Endodermal cell (in vitro differentiated cells): ENCODE results near the gene TAAR8. TPM values are rescaled to one million over a fixed set of nuclear protein-coding genes. Genes with fewer than 3 reads are reported as not detected.

Experiments
- DNase-seq: peaks from one replicate; pipeline ENCODE4 v3.0.0-alpha.2; 2017
- H3K27ac ChIP-seq: 2 replicates; pipeline ENCODE4 v1.5.1; 2013; ENCODE audit warnings: mild to moderate bottlenecking, low read depth, low read length, moderate library complexity
- H3K27me3 ChIP-seq: 2 replicates; pipeline ENCODE4 v1.6.1; 2013; ENCODE audit warnings: mild to moderate bottlenecking, low read length, moderate library complexity; ENCODE audit not compliant: insufficient read depth, control insufficient read depth, poor library complexity, severe bottlenecking
- H3K36me3 ChIP-seq: 2 replicates; pipeline ENCODE4 v1.7.0; 2013; ENCODE audit warnings: mild to moderate bottlenecking, low read length, moderate library complexity; ENCODE audit not compliant: control insufficient read depth, insufficient read depth
- H3K4me1 ChIP-seq: one replicate; pipeline ENCODE4 v1.7.0; 2013; ENCODE audit warnings: low read length; ENCODE audit not compliant: control insufficient read depth, insufficient read depth
- H3K4me3 ChIP-seq: 2 replicates; pipeline ENCODE4 v1.5.1; 2013; ENCODE audit warnings: mild to moderate bottlenecking, low read length, moderate library complexity
- H3K9ac ChIP-seq: 2 replicates; pipeline ENCODE4 v1.6.1; 2013; ENCODE audit warnings: mild to moderate bottlenecking, low read length, moderate library complexity; ENCODE audit not compliant: poor library complexity, severe bottlenecking; ENCODE audit errors: extremely low read depth
- H3K9me3 ChIP-seq: 2 replicates; pipeline ENCODE4 v1.6.1; 2013; ENCODE audit warnings: mild to moderate bottlenecking, low read length, moderate library complexity; ENCODE audit not compliant: control insufficient read depth
- H3K27ac Mint-ChIP-seq: 2 replicates; pipeline ENCODE4 v1.8.0; 2020; ENCODE audit warnings: mixed read lengths
- H3K27me3 Mint-ChIP-seq: 2 replicates; pipeline ENCODE4 v1.8.0; 2021; ENCODE audit warnings: mild to moderate bottlenecking, mixed read lengths; ENCODE audit not compliant: insufficient read depth
- H3K36me3 Mint-ChIP-seq: 2 replicates; pipeline ENCODE4 v1.8.0; 2020; ENCODE audit warnings: low read depth, mixed read lengths
- H3K4me1 Mint-ChIP-seq: 2 replicates; pipeline ENCODE4 v1.8.0; 2020; ENCODE audit warnings: mixed read lengths
- H3K4me3 Mint-ChIP-seq: 2 replicates; pipeline ENCODE4 v1.8.0; 2020; ENCODE audit warnings: mild to moderate bottlenecking, moderate library complexity, mixed read lengths
- H3K9me3 Mint-ChIP-seq: 2 replicates; pipeline ENCODE4 v1.8.0; 2020; ENCODE audit warnings: mild to moderate bottlenecking, mixed read lengths
- CTCF ChIP-seq: fragments of 200-600 bp; sonication (generic); conservative IDR thresholded peaks from 2 replicates; pipeline ENCODE4 v1.5.0; 2021; ENCODE audit warnings: antibody characterized with exemption, mild to moderate bottlenecking
- WGBS, 2 experiments: methylation state at CpG; one replicate each; pipeline versions ENCODE4 v1.1.5 to v1.1.7; 2013; ENCODE audit warnings: missing lambda C conversion rate in 2 of 2, mixed read lengths in 1 of 2; ENCODE audit not compliant: insufficient coverage in 1 of 2, insufficient read length in 1 of 2; 5-methylcytosine and 5-hydroxymethylcytosine counted together
- total RNA-seq, 2 donors: library from RNA; stranded (reverse); fragmentation: NEBNext Ultra II Directional in 1 of 2; extraction: Animal tissue kit (Norgen Biotek cat#: 25700) in 1 of 2; gene quantifications; 2 replicates in 1 of 2; 3 replicates in 1 of 2; pipeline ENCODE4 v1.2.1, GENCODE V29; 2021

Gene TAAR8
- total RNA-seq, 2 donors from 2014 or later: not detected

DNA sequence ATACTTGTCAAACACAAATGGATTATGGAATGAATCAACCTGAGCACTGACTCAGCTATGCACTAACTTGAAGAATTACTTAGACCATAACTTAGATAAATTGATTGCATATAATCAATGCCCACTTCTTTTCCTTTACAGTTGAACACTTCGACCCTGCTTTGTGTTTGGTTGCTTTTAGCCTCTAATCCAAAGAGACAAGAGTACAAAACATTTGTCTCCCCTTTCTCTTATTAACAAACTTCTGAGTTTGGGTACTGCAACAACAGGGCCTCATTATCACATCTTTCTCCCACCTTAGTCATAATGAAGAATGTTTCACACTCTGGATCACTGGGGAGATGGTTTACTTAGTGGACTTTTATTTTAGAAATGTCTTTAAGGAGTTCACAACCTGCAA is 15.1 kb downstream of the TAAR8 start:
- WGBS, 2 experiments: 67 to 90% methylated on average over 1 of the region's 1 CpG
- no peak overlapping the region for H3K27ac ChIP-seq
- Mint-ChIP-seq H3K4me3 (no peak overlapping the region), H3K27ac (no peak overlapping the region), H3K27me3 (peaks cover 3% of the 10 kb centered on the region), H3K36me3 (no peaks in the 10 kb centered on the region), H3K9me3 (no peaks in the 10 kb centered on the region), H3K4me1 (peaks cover 19% of the 10 kb centered on the region)
- no peaks in the 10 kb centered on the region for H3K9me3 ChIP-seq
- peaks cover 9% of the 10 kb centered on the region for H3K27me3 ChIP-seq
- H3K4me1 ChIP-seq: no peaks in the 10 kb centered on the region
- H3K36me3 ChIP-seq: no peaks in the 10 kb centered on the region
- no peak for DNase-seq
- H3K9ac ChIP-seq: no peak overlapping the region
- no peak overlapping the region for H3K4me3 ChIP-seq
- TF ChIP-seq CTCF: no peak

- no peak overlapping the region for H3K4me3 Mint-ChIP-seq
- peaks cover 19% of the 10 kb centered on the region for H3K4me1 Mint-ChIP-seq
- H3K9ac ChIP-seq: no peak overlapping the region
- peaks cover 9% of the 10 kb centered on the region for H3K27me3 ChIP-seq
- DNase-seq: no peak
- no peaks in the 10 kb centered on the region for H3K4me1 ChIP-seq
- H3K4me3 ChIP-seq: no peak overlapping the region
- H3K9me3 Mint-ChIP-seq: no peaks in the 10 kb centered on the region
- TF ChIP-seq CTCF: no peak
- 50 to 82% methylated on average over 2 to 6 of the region's 6 CpGs for WGBS, 2 experiments
- H3K27me3 Mint-ChIP-seq: peaks cover 3% of the 10 kb centered on the region
- H3K36me3 Mint-ChIP-seq: no peaks in the 10 kb centered on the region
- H3K27ac Mint-ChIP-seq: no peak overlapping the region
- H3K9me3 ChIP-seq: no peaks in the 10 kb centered on the region
- no peak overlapping the region for H3K27ac ChIP-seq
- H3K36me3 ChIP-seq: no peaks in the 10 kb centered on the region
Measured at GRCh38 chr6:132568611-132569010, 16.1 kb downstream of the TAAR8 start.

DNA sequence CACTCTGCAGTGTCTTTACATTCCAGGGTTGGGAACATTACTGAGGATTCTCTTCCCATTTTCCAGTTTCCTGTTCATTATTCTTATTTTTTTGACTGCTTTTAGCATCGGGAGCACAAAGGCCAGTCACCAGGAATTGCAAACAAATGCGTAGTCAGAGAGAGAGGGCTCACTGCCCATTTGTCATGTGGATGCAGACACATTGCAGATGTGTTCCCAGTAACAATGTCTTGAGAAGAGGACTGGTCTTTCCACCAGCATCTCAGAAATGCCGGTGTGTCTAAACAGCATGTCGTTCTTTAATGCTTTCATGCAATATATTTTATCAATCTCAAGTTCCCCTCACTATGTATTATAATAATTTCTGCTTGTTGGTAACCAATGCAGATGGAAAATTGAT is 16.7 kb downstream of the TAAR8 start:
- no peaks in the 10 kb centered on the region for H3K4me1 ChIP-seq
- Mint-ChIP-seq H3K9me3 (no peaks in the 10 kb centered on the region), H3K4me3 (no peak overlapping the region), H3K27me3 (peaks cover 3% of the 10 kb centered on the region), H3K4me1 (peaks cover 19% of the 10 kb centered on the region), H3K36me3 (no peaks in the 10 kb centered on the region), H3K27ac (no peak overlapping the region)
- no peaks in the 10 kb centered on the region for H3K9me3 ChIP-seq
- DNase-seq: no peak
- WGBS, 2 experiments: 36 to 81% methylated on average over 2 to 4 of the region's 4 CpGs
- TF ChIP-seq CTCF: no peak
- peaks cover 9% of the 10 kb centered on the region for H3K27me3 ChIP-seq
- no peak overlapping the region for H3K9ac ChIP-seq
- H3K27ac ChIP-seq: peak overlapping the region; percentile 10
- H3K4me3 ChIP-seq: no peak overlapping the region
- no peaks in the 10 kb centered on the region for H3K36me3 ChIP-seq
